HepG2 (cell line): ENCODE data around the gene CHKB. TPM values are rescaled to one million over a fixed set of nuclear protein-coding genes. Genes with fewer than 3 reads are reported as not detected.

Experiments
- ATF6 ChIP-seq: sonication (generic); formaldehyde crosslinking; conservative IDR thresholded peaks from 2 replicates; pipeline ENCODE4 v1.4.0; 2020; ENCODE audit warnings: missing genetic modification reagents
- E2F1 ChIP-seq: sonication (generic); formaldehyde crosslinking; IDR thresholded peaks from 2 replicates; pipeline ENCODE4 v1.5.0; 2020; ENCODE audit warnings: missing genetic modification reagents
- EP300 ChIP-seq, 3 experiments: sonication (generic) in 1 of 3; formaldehyde crosslinking in 1 of 3; IDR thresholded peaks; 2 replicates each; pipeline versions ENCODE4 v1.5.1 to v1.6.1; 2011 to 2020; ENCODE audit warnings: low read depth in 2 of 3, low read length in 2 of 3, borderline replicate concordance in 1 of 3, improper control_type of control experiment in 1 of 3, mild to moderate bottlenecking in 1 of 3, missing genetic modification reagents in 1 of 3, moderate library complexity in 1 of 3
- FOXO4 ChIP-seq: sonication (generic); formaldehyde crosslinking; conservative IDR thresholded peaks from 2 replicates; pipeline ENCODE4 v1.8.1; 2023; ENCODE audit warnings: missing genetic modification reagents
- HNRNPH1 ChIP-seq: fragments of 200-400 bp; formaldehyde crosslinking; optimal IDR thresholded peaks from 2 replicates; pipeline ENCODE3; 2017; ENCODE audit warnings: mild to moderate bottlenecking, low read depth, low read length
- HOXD1 ChIP-seq: sonication (generic); formaldehyde crosslinking; IDR thresholded peaks from 2 replicates; pipeline ENCODE4 v1.5.0; 2020; ENCODE audit warnings: missing genetic modification reagents
- KDM5A ChIP-seq: fragments of 200-600 bp; sonication (generic); IDR thresholded peaks from 2 replicates; pipeline ENCODE4 v1.7.0; 2018; ENCODE audit warnings: antibody characterized with exemption, mild to moderate bottlenecking, low read length, borderline replicate concordance
- MBD4 ChIP-seq: IDR thresholded peaks from 2 replicates; pipeline ENCODE4 v1.6.1; 2012; ENCODE audit warnings: low read length, inconsistent platforms, borderline replicate concordance
- NFRKB ChIP-seq: fragments of 450-650 bp; IDR thresholded peaks from 2 replicates; pipeline ENCODE4 v1.6.1; 2017
- NFYC ChIP-seq: IDR thresholded peaks from 2 replicates; pipeline ENCODE4 v1.6.1; 2016; ENCODE audit warnings: missing genetic modification reagents, missing compliant biosample characterization
- RXRB ChIP-seq: IDR thresholded peaks from 2 replicates; pipeline ENCODE4 v1.6.1; 2016; ENCODE audit warnings: borderline replicate concordance, missing genetic modification reagents, missing compliant biosample characterization
- YEATS2 ChIP-seq: sonication (generic); formaldehyde crosslinking; IDR thresholded peaks from 2 replicates; pipeline ENCODE4 v1.4.0; 2020; ENCODE audit warnings: missing genetic modification reagents, borderline replicate concordance
- ZBTB3 ChIP-seq: sonication (generic); formaldehyde crosslinking; IDR thresholded peaks from 2 replicates; pipeline ENCODE4 v1.4.0; 2020; ENCODE audit warnings: low read depth, mild to moderate bottlenecking, moderate library complexity, missing genetic modification reagents, borderline replicate concordance
- ZBTB44 ChIP-seq: sonication (generic); formaldehyde crosslinking; IDR thresholded peaks from 2 replicates; pipeline ENCODE4 v1.4.0; 2020; ENCODE audit warnings: missing genetic modification reagents
- ZFAT ChIP-seq: sonication (generic); formaldehyde crosslinking; conservative IDR thresholded peaks from 2 replicates; pipeline ENCODE4 v1.8.1; 2023; ENCODE audit warnings: missing genetic modification reagents, inconsistent platforms
- ZKSCAN1 ChIP-seq: fragments of 150-350 bp; IDR thresholded peaks from 2 replicates; pipeline ENCODE4 v1.6.1; 2014; ENCODE audit warnings: low read length
- ZNF33A ChIP-seq: sonication (generic); formaldehyde crosslinking; IDR thresholded peaks from 2 replicates; pipeline ENCODE4 v1.5.1; 2020; ENCODE audit warnings: missing genetic modification reagents, mild to moderate bottlenecking, moderate library complexity, borderline replicate concordance
- ZNF652 ChIP-seq: IDR thresholded peaks from 2 replicates; pipeline ENCODE4 v1.6.1; 2016; ENCODE audit warnings: low read depth, borderline replicate concordance
- ZNF670 ChIP-seq: sonication (generic); formaldehyde crosslinking; IDR thresholded peaks from 2 replicates; pipeline ENCODE4 v1.8.0; 2022; ENCODE audit warnings: mild to moderate bottlenecking, missing genetic modification reagents, borderline replicate concordance
- ZNF839 ChIP-seq: sonication (generic); formaldehyde crosslinking; IDR thresholded peaks from 2 replicates; pipeline ENCODE4 v1.4.0; 2020; ENCODE audit warnings: missing genetic modification reagents, mild to moderate bottlenecking, borderline replicate concordance
- ZUFSP ChIP-seq: sonication (generic); formaldehyde crosslinking; IDR thresholded peaks from 2 replicates; pipeline ENCODE4 v1.9.0; 2021; ENCODE audit warnings: missing genetic modification reagents, mild to moderate bottlenecking, borderline replicate concordance
- ZZZ3 ChIP-seq: sonication (generic); formaldehyde crosslinking; IDR thresholded peaks from 2 replicates; pipeline ENCODE4 v1.4.0; 2020; ENCODE audit warnings: missing genetic modification reagents, mild to moderate bottlenecking, borderline replicate concordance
- polyA plus RNA-seq, 8 experiments: library from polyadenylated mRNA; depleted of rRNA in 3 of 8; stranded (reverse) in 7 of 8; unstranded in 1 of 8; fragments of >200 nt; fragmentation: Illumina TruSeq in 4 of 8; extraction: Trizol in 4 of 8; gene quantifications; 2 replicates each; pipeline versions ENCODE4 v1.2.1 to v1.2.3, GENCODE V29; 2011 to 2016; ENCODE audit warnings: low read depth in 4 of 8, missing spikeins in 1 of 8, mixed read lengths in 1 of 8; ENCODE audit not compliant: insufficient read depth in 1 of 8
- total RNA-seq, 5 experiments: library from RNA; depleted of rRNA; stranded (reverse); fragments of >200 nt; fragmentation: Illumina TruSeq; extraction: Trizol; gene quantifications; 2 replicates each; pipeline ENCODE4 v1.2.3, GENCODE V29; 2016; ENCODE audit warnings: low read depth in 1 of 5

The CHKB gene
- total and polyA plus RNA-seq, 2 of the 13 experiments (the other 11 are each of a cell fraction or from before 2014, with no cell fraction given): 24.5 to 42.7 TPM

- TF ChIP-seq E2F1 (CRISPR knock-in tag) (no peak), ZNF839 (CRISPR knock-in tag) (no peak), ZNF670 (CRISPR knock-in tag) (no peak), ZZZ3 (CRISPR knock-in tag) (no peak), HNRNPH1 (no peak), HOXD1 (no peak), RXRB (CRISPR knock-in tag) (peak; percentile 89), YEATS2 (CRISPR knock-in tag) (no peak; the same call in 1 of the 2 replicates), ZNF33A (CRISPR knock-in tag) (no peak), MBD4 (no peak), ZUFSP (CRISPR knock-in tag) (0 out of 2 replicates have a peak, but pooled peaks have one; percentile 44), ATF6 (CRISPR knock-in tag) (no peak), ZKSCAN1 (no peak), EP300 (IDR thresholded peaks at IDR 0.05; ENCODE audit: low read depth in 2 of 2, low read length in 2 of 2) (no peak), EP300 (CRISPR knock-in tag; IDR thresholded peaks at IDR 0.05; ENCODE audit: borderline replicate concordance) (no peak), ZNF652 (CRISPR knock-in tag) (no peak; the same call in 1 of the 2 replicates), ZBTB44 (CRISPR knock-in tag) (no peak), ZFAT (CRISPR knock-in tag) (no peak), KDM5A (no peak), ZBTB3 (CRISPR knock-in tag) (no peak), FOXO4 (no peak), NFYC (CRISPR knock-in tag) (no peak), NFRKB (no peak)
Observed at GRCh38 chr22:50613291-50613981, 30.8 kb upstream of the CHKB start (continued).
